HEK293T (cell line): ENCODE measurements around the gene CLEC18A.
"Not testable (repeated sequence)": the region's sequence is repeated elsewhere in the genome, so short reads cannot be mapped to it uniquely, and the experiment has no call there.

Source experiments
- ARNT ChIP-seq: fragments of 450-650 bp; IDR thresholded peaks from 2 replicates; pipeline ENCODE4 v1.6.1; 2017; ENCODE audit warnings: mild to moderate bottlenecking
- BHLHE40 ChIP-seq: fragments of 450-650 bp; IDR thresholded peaks from 2 replicates; pipeline ENCODE4 v1.6.1; 2016; ENCODE audit warnings: mild to moderate bottlenecking, moderate library complexity, borderline replicate concordance
- CTBP1 ChIP-seq: fragments of 450-650 bp; IDR thresholded peaks from 2 replicates; pipeline ENCODE4 v1.6.1; 2016; ENCODE audit warnings: borderline replicate concordance
- ELF4 ChIP-seq: fragments of 450-650 bp; IDR thresholded peaks from 2 replicates; pipeline ENCODE4 v1.6.1; 2017; ENCODE audit warnings: antibody characterized with exemption
- FOXK2 ChIP-seq: fragments of 450-650 bp; IDR thresholded peaks from 2 replicates; pipeline ENCODE4 v1.6.1; 2016; ENCODE audit warnings: mild to moderate bottlenecking
- FOXM1 ChIP-seq: fragments of 450-650 bp; IDR thresholded peaks from 2 replicates; pipeline ENCODE4 v1.6.1; 2017; ENCODE audit warnings: mild to moderate bottlenecking, borderline replicate concordance
- HDGF ChIP-seq: fragments of 450-650 bp; IDR thresholded peaks from 2 replicates; pipeline ENCODE4 v1.6.1; 2017; ENCODE audit warnings: antibody characterized with exemption, borderline replicate concordance
- L3MBTL2 ChIP-seq: fragments of 450-650 bp; conservative IDR thresholded peaks from 2 replicates; pipeline ENCODE4 v1.6.1; 2016; ENCODE audit warnings: mild to moderate bottlenecking
- NFRKB ChIP-seq: fragments of 450-650 bp; IDR thresholded peaks from 2 replicates; pipeline ENCODE4 v1.6.1; 2016; ENCODE audit warnings: mild to moderate bottlenecking, moderate library complexity
- PKNOX1 ChIP-seq: fragments of 450-650 bp; IDR thresholded peaks from 2 replicates; pipeline ENCODE4 v1.6.1; 2016
- SP1 ChIP-seq: fragments of 450-650 bp; IDR thresholded peaks from 2 replicates; pipeline ENCODE4 v1.6.1; 2017
- ZNF384 ChIP-seq: fragments of 450-650 bp; IDR thresholded peaks from 2 replicates; pipeline ENCODE4 v1.6.1; 2016

GRCh38 chr16:70011120-70011519 lies 60.0 kb downstream of the CLEC18A start:
- TF ChIP-seq SP1, CTBP1, PKNOX1, L3MBTL2, HDGF, ARNT, FOXM1, BHLHE40, ELF4, FOXK2, ZNF384, NFRKB: not testable (repeated sequence)
